ENCODE results near the gene DLG2.

Gene DLG2

DNA sequence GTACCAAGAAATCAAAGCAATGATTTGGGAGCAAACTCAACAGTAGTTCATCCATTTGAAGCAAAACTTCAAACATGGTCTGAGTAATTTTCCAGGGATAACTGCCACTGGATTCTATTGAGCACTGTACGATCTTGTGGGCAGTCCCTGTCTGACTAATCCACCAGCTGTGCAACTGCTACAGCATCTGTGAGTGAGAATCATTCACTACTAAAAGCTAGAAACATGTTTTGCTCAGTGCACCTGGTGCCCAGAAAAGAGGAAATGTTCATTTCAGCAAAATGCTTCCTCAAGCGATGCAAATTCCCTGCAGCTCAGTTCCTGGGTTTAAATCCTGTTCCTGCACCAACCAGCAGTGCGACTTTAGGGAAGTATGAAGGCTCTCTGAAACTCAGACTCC lies 1077.9 kb downstream of the DLG2 start:
- H3K27me3 ChIP-seq (ENCODE audit: insufficient read depth, poor library complexity, severe bottlenecking): no peaks in the 10 kb centered on the region

DNA sequence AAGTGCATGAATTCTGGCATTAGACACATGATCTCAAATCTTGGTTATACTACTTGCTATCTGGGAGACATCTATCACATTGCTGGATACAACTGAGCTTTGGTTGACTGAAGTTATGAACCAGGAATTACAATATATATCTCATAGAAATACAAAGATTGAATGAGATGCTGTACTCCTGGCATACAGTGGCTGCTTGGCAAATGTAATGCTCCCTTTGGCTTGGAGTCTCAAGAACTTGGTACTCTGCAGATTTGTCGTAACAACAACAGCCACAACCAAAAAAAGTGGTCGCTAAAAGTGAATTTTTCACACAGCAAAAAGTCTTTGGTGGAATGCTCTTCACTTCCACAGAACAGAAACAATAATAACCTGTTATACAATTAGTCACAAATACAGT lies 1082.6 kb downstream of the DLG2 start:
- Histone ChIP-seq H3K27ac (replicated peaks) (no peak overlapping the region), H3K4me3 (replicated peaks; ENCODE audit: insufficient read depth, low read length) (no peak overlapping the region), H3K27me3 (ENCODE audit: insufficient read depth, poor library complexity, severe bottlenecking) (no peaks in the 10 kb centered on the region)
- TF ChIP-seq SPI1 (IDR thresholded peaks at IDR 0.05; ENCODE audit: borderline replicate concordance, low read depth): no peak
- TF ChIP-seq GABPA (IDR thresholded peaks at IDR 0.05; ENCODE audit: low read depth): no peak
- no peak for DNase-seq (ENCODE audit: low read depth in 1 of 2, low spot score in 1 of 2)

More for the DNA sequence above, 1077.9 kb downstream of the DLG2 start:
- Histone ChIP-seq H3K27ac (replicated peaks) (no peak overlapping the region), H3K4me3 (replicated peaks; ENCODE audit: insufficient read depth, low read length) (no peak overlapping the region)
- DNase-seq (ENCODE audit: low read depth in 1 of 2, low spot score in 1 of 2): no peak
- TF ChIP-seq SPI1 (IDR thresholded peaks at IDR 0.05; ENCODE audit: borderline replicate concordance, low read depth) (no peak; the same call in 1 of the 2 replicates), CTCF (IDR thresholded peaks at IDR 0.05; ENCODE audit: insufficient read depth, low read length) (no peak), POLR2AphosphoS5 (IDR thresholded peaks at IDR 0.05; ENCODE audit: low read depth) (no peak), REST (IDR thresholded peaks at IDR 0.05; ENCODE audit: insufficient replicate concordance, low read depth) (no peak), GABPA (IDR thresholded peaks at IDR 0.05; ENCODE audit: low read depth) (no peak)

GRCh38 chr11:84543367-84544159 lies 1083.6 kb downstream of the DLG2 start:
- DNase-seq (ENCODE audit: low read depth in 1 of 2, low spot score in 1 of 2): no peak
- Histone ChIP-seq H3K27ac (replicated peaks) (no peak overlapping the region), H3K27me3 (ENCODE audit: insufficient read depth, poor library complexity, severe bottlenecking) (no peaks in the 10 kb centered on the region), H3K4me3 (replicated peaks; ENCODE audit: insufficient read depth, low read length) (no peak overlapping the region)
- TF ChIP-seq SPI1 (IDR thresholded peaks at IDR 0.05; ENCODE audit: borderline replicate concordance, low read depth) (no peak), GABPA (IDR thresholded peaks at IDR 0.05; ENCODE audit: low read depth) (no peak), REST (IDR thresholded peaks at IDR 0.05; ENCODE audit: insufficient replicate concordance, low read depth) (no peak), POLR2AphosphoS5 (IDR thresholded peaks at IDR 0.05; ENCODE audit: low read depth) (no peak), CTCF (IDR thresholded peaks at IDR 0.05; ENCODE audit: insufficient read depth, low read length) (no peak)

GRCh38 chr11:84541731-84542340 lies 1085.3 kb downstream of the DLG2 start:
- no peak overlapping the region for H3K27ac ChIP-seq (replicated peaks)
- no peak for DNase-seq (ENCODE audit: low read depth in 1 of 2, low spot score in 1 of 2)
- TF ChIP-seq GABPA (IDR thresholded peaks at IDR 0.05; ENCODE audit: low read depth) (no peak), SPI1 (IDR thresholded peaks at IDR 0.05; ENCODE audit: borderline replicate concordance, low read depth) (no peak), REST (IDR thresholded peaks at IDR 0.05; ENCODE audit: insufficient replicate concordance, low read depth) (no peak), POLR2AphosphoS5 (IDR thresholded peaks at IDR 0.05; ENCODE audit: low read depth) (no peak), CTCF (IDR thresholded peaks at IDR 0.05; ENCODE audit: insufficient read depth, low read length) (no peak)
- H3K4me3 ChIP-seq (replicated peaks; ENCODE audit: insufficient read depth, low read length): no peak overlapping the region
- no peaks in the 10 kb centered on the region for H3K27me3 ChIP-seq (ENCODE audit: insufficient read depth, poor library complexity, severe bottlenecking)
